ENCODE measurements around the gene SEMA3E. TPM values are rescaled to one million over a fixed set of nuclear protein-coding genes. Genes with fewer than 3 reads are reported as not detected.

Gene SEMA3E
- total and polyA plus RNA-seq, 10 of the 15 experiments (the other 5 are each of a cell fraction or from before 2014, with no cell fraction given) = 0.08 to 2.0 (median 0.82) TPM

GRCh38 chr7:83414947-83415346 is 234.0 kb downstream of the SEMA3E start:
- H3K79me2 ChIP-seq (ENCODE audit: control insufficient read depth, insufficient read depth, low read length) = no peaks in the 10 kb centered on the region
- ATAC-seq (no peak), DNase-seq (ENCODE audit: low read depth, low spot score) (no peak), FAIRE-seq (no peak)
- POLR2A ChIA-PET = interaction anchor here (0.6 kb wide), 2 partner anchors 245 to 382 kb away, joined by 3 read pairs; no protein-coding TSS in a partner anchor
- no peak overlapping the region for H3K9ac ChIP-seq (ENCODE audit: control insufficient read depth, insufficient read depth, low read length)
- no peak overlapping the region for H2AFZ ChIP-seq (ENCODE audit: control insufficient read depth, low read depth, low read length)
- intact Hi-C loops (cut with micrococcal nuclease; ENCODE audit: unreplicated experiment) (no loop called here), in situ Hi-C loops (cut with MboI) (no loop called here)
- no peaks in the 10 kb centered on the region for H3K9me3 ChIP-seq (replicated peaks; ENCODE audit: control insufficient read depth, insufficient read depth, low read length)
- no peaks in the 10 kb centered on the region for H3K4me1 ChIP-seq (ENCODE audit: control insufficient read depth, insufficient read depth, low read length)
- no peaks in the 10 kb centered on the region for H3K27me3 ChIP-seq (replicated peaks in 1 of 2; ENCODE audit: control insufficient read depth in 2 of 2, insufficient read depth in 2 of 2, low read length in 1 of 2)
- no peaks in the 10 kb centered on the region for H3K36me3 ChIP-seq (ENCODE audit: control insufficient read depth in 2 of 2, insufficient read depth in 2 of 2, low read length in 1 of 2)
- TF ChIP-seq BRCA1 (IDR thresholded peaks at IDR 0.05; ENCODE audit: low read depth, low read length) (no peak), NBN (IDR thresholded peaks at IDR 0.05) (no peak), RFX5 (IDR thresholded peaks at IDR 0.05; ENCODE audit: low read depth, low read length) (no peak), FOS (IDR thresholded peaks at IDR 0.05; ENCODE audit: borderline replicate concordance, extremely low read depth, insufficient read length) (no peak), SRF (IDR thresholded peaks at IDR 0.05; ENCODE audit: low read depth in 2 of 2, low read length in 2 of 2) (no peak), SPI1 (IDR thresholded peaks at IDR 0.05; ENCODE audit: borderline replicate concordance, insufficient read depth, low read depth, low read length) (no peak), BCL11A (IDR thresholded peaks at IDR 0.05; ENCODE audit: low read depth, low read length) (no peak), ZSCAN29 (IDR thresholded peaks at IDR 0.05) (no peak), SMAD5 (IDR thresholded peaks at IDR 0.05; ENCODE audit: low read depth) (no peak), ZNF622 (IDR thresholded peaks at IDR 0.05) (no peak), BMI1 (IDR thresholded peaks at IDR 0.05; ENCODE audit: borderline replicate concordance) (no peak)
- TF ChIP-seq, protein P1, sequence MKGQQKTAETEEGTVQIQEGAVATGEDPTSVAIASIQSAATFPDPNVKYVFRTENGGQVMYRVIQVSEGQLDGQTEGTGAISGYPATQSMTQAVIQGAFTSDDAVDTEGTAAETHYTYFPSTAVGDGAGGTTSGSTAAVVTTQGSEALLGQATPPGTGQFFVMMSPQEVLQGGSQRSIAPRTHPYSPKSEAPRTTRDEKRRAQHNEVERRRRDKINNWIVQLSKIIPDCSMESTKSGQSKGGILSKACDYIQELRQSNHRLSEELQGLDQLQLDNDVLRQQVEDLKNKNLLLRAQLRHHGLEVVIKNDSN (IDR thresholded peaks at IDR 0.05; ENCODE audit: borderline replicate concordance, extremely low read length, insufficient read depth, low read depth, low read length) = no peak
- TF ChIP-seq, protein P2, sequence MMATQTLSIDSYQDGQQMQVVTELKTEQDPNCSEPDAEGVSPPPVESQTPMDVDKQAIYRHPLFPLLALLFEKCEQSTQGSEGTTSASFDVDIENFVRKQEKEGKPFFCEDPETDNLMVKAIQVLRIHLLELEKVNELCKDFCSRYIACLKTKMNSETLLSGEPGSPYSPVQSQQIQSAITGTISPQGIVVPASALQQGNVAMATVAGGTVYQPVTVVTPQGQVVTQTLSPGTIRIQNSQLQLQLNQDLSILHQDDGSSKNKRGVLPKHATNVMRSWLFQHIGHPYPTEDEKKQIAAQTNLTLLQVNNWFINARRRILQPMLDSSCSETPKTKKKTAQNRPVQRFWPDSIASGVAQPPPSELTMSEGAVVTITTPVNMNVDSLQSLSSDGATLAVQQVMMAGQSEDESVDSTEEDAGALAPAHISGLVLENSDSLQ (IDR thresholded peaks at IDR 0.05) = no peak
- H3K4me3 ChIP-seq = no peak overlapping the region
- H4K20me1 ChIP-seq (ENCODE audit: control insufficient read depth, insufficient read depth) = no peaks in the 10 kb centered on the region
- H3K27ac ChIP-seq (ENCODE audit: control insufficient read depth, insufficient read depth) = no peak overlapping the region
- RAD21 ChIA-PET (ENCODE audit: unreplicated experiment) = interaction anchor here (1.2 to 1.3 kb wide), 3 partner anchors 13 to 100 kb away, joined by 3 to 4 read pairs (median 4); no protein-coding TSS in a partner anchor
- CTCF ChIA-PET = interaction anchor here (0.8 to 1.1 kb wide), 2 partner anchors 98 to 519 kb away, joined by 3 read pairs; no protein-coding TSS in a partner anchor
- 2% methylated on average over 2 of the region's 2 CpGs for WGBS (ENCODE audit: insufficient coverage, insufficient replicate concordance, low lambda C conversion rate, missing lambda C conversion rate)
- BruUV-seq (replicated peaks) = no TSS peak
- SMC1A ChIA-PET (ENCODE audit: uncharacterized antibody, unreplicated experiment) = interaction anchor here (0.8 to 1.5 kb wide), 6 partner anchors 13 to 254 kb away, joined by 3 read pairs; no protein-coding TSS in a partner anchor
- no peak overlapping the region for H3K4me2 ChIP-seq (ENCODE audit: control insufficient read depth, insufficient read depth)

All from GM12878 (cell line).